Endothelial cell of umbilical vein (primary cell): ENCODE results near the gene RFLNA. TPM values are rescaled to one million over a fixed set of nuclear protein-coding genes. Genes with fewer than 3 reads are reported as not detected.

Experiments used
- BruUV-seq: library from RNA; stranded (reverse); fragments of 400-500 nt; replicated peaks from 2 replicates; lab custom pipeline; 2021; lab: Mats Ljungman, UMichigan
- CTCF ChIA-PET: fragments of 300-600, 350-600 bp; sonication (Branson Sonifier 250); formaldehyde crosslinking; loops from one replicate; lab custom pipeline; 2021; ENCODE audit warnings: antibody characterized with exemption, inconsistent platforms; lab: Charles Lee
- POLR2A ChIA-PET: fragments of 300-600, 350-600 bp; sonication (Branson Sonifier 250); formaldehyde crosslinking; loops from one replicate; lab custom pipeline; 2021; ENCODE audit warnings: antibody characterized with exemption, inconsistent platforms; lab: Charles Lee
- DNase-seq: peaks from one replicate; pipeline ENCODE4 v3.0.0-alpha.2; 2011; ENCODE audit warnings: low read depth, low spot score
- FAIRE-seq: peaks from 2 replicates; lab custom pipeline; 2011; peaks lifted over from hg19 to GRCh38; lab: Jason Lieb, UNC
- H2AFZ ChIP-seq: 2 replicates; pipeline ENCODE4 v1.6.0; 2012; ENCODE audit warnings: low read depth, low read length, control low read depth, inconsistent platforms
- H3K27ac ChIP-seq: 2 replicates; pipeline ENCODE4 v1.5.1; 2011; ENCODE audit warnings: low read depth, mild to moderate bottlenecking, control low read depth, low read length, moderate library complexity; ENCODE audit not compliant: insufficient read depth
- H3K27me3 ChIP-seq, 2 experiments: 2 replicates each; pipeline versions ENCODE4 v1.6.0 to v1.6.1; 2011; ENCODE audit warnings: low read length in 2 of 2, mixed read lengths in 1 of 2; ENCODE audit not compliant: control insufficient read depth in 2 of 2, insufficient read depth in 2 of 2
- H3K36me3 ChIP-seq, 2 experiments: 2 replicates in 1 of 2; 3 replicates in 1 of 2; pipeline ENCODE4 v1.5.1; 2011; ENCODE audit warnings: low read length in 2 of 2, mild to moderate bottlenecking in 1 of 2, moderate library complexity in 1 of 2; ENCODE audit not compliant: control insufficient read depth in 2 of 2, insufficient read depth in 2 of 2; ENCODE audit errors: extremely low read depth in 1 of 2
- H3K4me1 ChIP-seq: 3 replicates; pipeline ENCODE4 v1.5.1; 2011; ENCODE audit warnings: mild to moderate bottlenecking, low read length; ENCODE audit not compliant: control insufficient read depth, insufficient read depth; ENCODE audit errors: extremely low read depth
- H3K4me2 ChIP-seq: 2 replicates; pipeline ENCODE4 v1.6.1; 2011; ENCODE audit warnings: low read length, control low read depth, mixed read lengths; ENCODE audit not compliant: insufficient read depth
- H3K4me3 ChIP-seq, 3 experiments: fragments of 200-600 bp in 1 of 3; sonication (generic), shearing (Covaris generic) in 1 of 3; replicated peaks in 1 of 3; 2 replicates each; pipeline ENCODE4 v1.5.1; 2011 to 2016; ENCODE audit warnings: control low read depth in 3 of 3, low read length in 3 of 3, mild to moderate bottlenecking in 2 of 3, inconsistent platforms in 1 of 3, low read depth in 1 of 3, moderate library complexity in 1 of 3; ENCODE audit not compliant: insufficient read depth in 1 of 3
- H3K79me2 ChIP-seq: 2 replicates; pipeline ENCODE4 v1.6.0; 2012; ENCODE audit warnings: low read length, inconsistent platforms; ENCODE audit not compliant: control insufficient read depth, insufficient read depth
- H3K9ac ChIP-seq: replicated peaks from 2 replicates; pipeline ENCODE3; 2011; ENCODE audit warnings: low read length, control low read depth; ENCODE audit not compliant: insufficient read depth; ENCODE audit errors: extremely low read depth
- H3K9me1 ChIP-seq: replicated peaks from 3 replicates; pipeline ENCODE4 v1.6.0; 2011; ENCODE audit warnings: mild to moderate bottlenecking, low read length; ENCODE audit not compliant: control insufficient read depth, insufficient read depth; ENCODE audit errors: extremely low read depth
- H3K9me3 ChIP-seq: replicated peaks from 2 replicates; pipeline ENCODE4 v1.5.1; 2012; ENCODE audit warnings: low read length, inconsistent platforms; ENCODE audit not compliant: control insufficient read depth, insufficient read depth
- H4K20me1 ChIP-seq: replicated peaks from 2 replicates; pipeline ENCODE3; 2011; ENCODE audit warnings: mild to moderate bottlenecking, low read length; ENCODE audit not compliant: control insufficient read depth, insufficient read depth; ENCODE audit errors: extremely low read depth
- CTCF ChIP-seq, 2 donors: IDR thresholded peaks; 1 replicate in 1 of 2; 2 replicates in 1 of 2; pipeline ENCODE4 v1.5.1; 2011; ENCODE audit warnings: low read length in 2 of 2, mild to moderate bottlenecking in 2 of 2, moderate library complexity in 2 of 2, control low read depth in 1 of 2, inconsistent platforms in 1 of 2, low read depth in 1 of 2; ENCODE audit not compliant: insufficient read depth in 1 of 2; ENCODE audit errors: extremely low read depth in 1 of 2
- EZH2 ChIP-seq: IDR thresholded peaks from 2 replicates; pipeline ENCODE4 v1.6.1; 2012; ENCODE audit warnings: borderline replicate concordance, low read depth, mild to moderate bottlenecking, moderate library complexity, low read length, inconsistent platforms; ENCODE audit not compliant: severe bottlenecking
- FOS ChIP-seq: IDR thresholded peaks from 2 replicates; pipeline ENCODE4 v1.6.1; 2011; ENCODE audit warnings: mild to moderate bottlenecking, low read length, moderate library complexity, borderline replicate concordance; ENCODE audit not compliant: insufficient read depth
- GATA2 ChIP-seq: IDR thresholded peaks from 2 replicates; pipeline ENCODE4 v1.7.0; 2011; ENCODE audit warnings: low read depth, mild to moderate bottlenecking, moderate library complexity, mixed read lengths, low read length; ENCODE audit not compliant: insufficient read length, insufficient read depth
- JUN ChIP-seq: IDR thresholded peaks from 2 replicates; pipeline ENCODE4 v1.6.1; 2011; ENCODE audit warnings: borderline replicate concordance, low read depth; ENCODE audit not compliant: insufficient read length, insufficient read depth
- MAX ChIP-seq: IDR thresholded peaks from 2 replicates; pipeline ENCODE4 v1.6.1; 2011; ENCODE audit not compliant: insufficient read depth, insufficient read length
- MYC ChIP-seq: IDR thresholded peaks from one replicate; pipeline ENCODE4 v1.6.1; 2011; ENCODE audit warnings: mild to moderate bottlenecking, low read depth, low read length
- POLR2A ChIP-seq: IDR thresholded peaks from 2 replicates; pipeline ENCODE4 v1.6.1; 2012; ENCODE audit warnings: low read depth, mild to moderate bottlenecking, control low read depth, low read length
- POLR2AphosphoS5 ChIP-seq: IDR thresholded peaks from 2 replicates; pipeline ENCODE4 v1.6.1; 2012; ENCODE audit warnings: low read depth, mild to moderate bottlenecking, control low read depth, low read length, moderate library complexity; ENCODE audit not compliant: insufficient read depth
- dilution Hi-C: fragments of 300-500 bp; cut with MboI; formaldehyde crosslinking; loops from one replicate; pipeline ENCODE4 v1.15.0; 2019; ENCODE audit warnings: low sequenced_read_pairs; ENCODE audit not compliant: extremely low pct_ligation_motif_present
- intact Hi-C: fragments of 100-400 bp; cut with micrococcal nuclease; formaldehyde crosslinking; loops from one replicate; pipeline ENCODE4 v1.10.0; 2022
- polyA plus RNA-seq, 4 experiments: library from polyadenylated mRNA; depleted of rRNA in 3 of 4; stranded (reverse) in 3 of 4; unstranded in 1 of 4; fragments of >200 nt; gene quantifications; 2 replicates each; pipeline versions ENCODE4 v1.2.1 to v1.2.3, GENCODE V29; 2011 to 2012; ENCODE audit warnings: missing spikeins in 1 of 4
- total RNA-seq: library from RNA; stranded (reverse); gene quantifications from 2 replicates; pipeline ENCODE4 v1.2.3, GENCODE V29; 2021

The RFLNA gene
- total and polyA plus RNA-seq, 2 donors (not counting 3 experiments of a cell fraction or from before 2014, with no cell fraction given) = 19.7 to 24.5 TPM

DNA sequence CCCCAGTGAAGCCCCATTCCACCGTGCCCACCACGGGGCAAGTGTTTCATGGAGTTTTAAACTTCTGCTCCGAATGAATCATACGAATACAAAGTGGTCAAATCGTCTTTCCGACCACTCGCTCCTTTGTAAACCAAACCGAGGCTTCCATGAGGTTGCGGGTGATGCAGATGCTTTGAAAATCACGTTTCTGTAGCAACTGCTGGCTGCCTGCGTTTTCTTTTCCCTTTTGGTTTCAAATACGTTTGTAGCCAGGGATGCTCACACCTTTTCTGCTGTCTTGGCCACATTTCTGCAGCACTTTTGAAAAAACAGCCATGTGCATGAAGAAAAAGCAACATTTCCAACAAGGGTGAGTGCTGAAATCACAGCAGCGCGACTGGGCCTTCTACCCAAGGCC is 33.7 kb downstream of the RFLNA start:
- Histone ChIP-seq H3K4me3 (no peak overlapping the region), H3K27me3 (no peaks in the 10 kb centered on the region), H3K9ac (no peak overlapping the region), H3K36me3 (peaks cover 22 to 52% of the 10 kb centered on the region in 2 experiments), H3K27ac (no peak overlapping the region), H4K20me1 (no peaks in the 10 kb centered on the region), H2AFZ (no peak overlapping the region), H3K4me1 (no peaks in the 10 kb centered on the region), H3K9me3 (peaks cover 8% of the 10 kb centered on the region), H3K4me2 (no peak overlapping the region), H3K79me2 (no peaks in the 10 kb centered on the region), H3K9me1 (no peaks in the 10 kb centered on the region)
- no TSS peak for BruUV-seq
- TF ChIP-seq POLR2A (no peak), POLR2AphosphoS5 (no peak), EZH2 (no peak), JUN (no peak), MYC (no peak), GATA2 (no peak), MAX (no peak), CTCF (IDR thresholded peaks at IDR 0.05; ENCODE audit: extremely low read depth in 1 of 2, insufficient read depth in 1 of 2, low read depth in 1 of 2, low read length in 2 of 2) (no peak), FOS (no peak)
- dilution Hi-C loops = no loop called here
- ChIA-PET CTCF (no interaction called here), POLR2A (no interaction called here)
- DNase-seq (no peak), FAIRE-seq (no peak)
- intact Hi-C loops = loop anchor here (10.0 kb wide), 1 partner anchor 446 kb away; no protein-coding TSS in a partner anchor
